Measurements from ENCODE around the gene RAI1. TPM values are rescaled to one million over a fixed set of nuclear protein-coding genes. Genes with fewer than 3 reads are reported as not detected.

RAI1 gene
- total RNA-seq, 1 experiment from 2014 or later: 86.3 TPM

GRCh38 chr17:17741349-17742023, 60.2 kb downstream of the RAI1 start:
- intact Hi-C loops (cut with micrococcal nuclease; ENCODE audit: unreplicated experiment): no loop called here

GRCh38 chr17:17742133-17742621, 60.9 kb downstream of the RAI1 start:
- Histone ChIP-seq H3K27me3 (ENCODE audit: insufficient read depth, low read depth) (no peaks in the 10 kb centered on the region), H3K4me3 (no peak overlapping the region), H3K79me2 (ENCODE audit: low read depth) (peaks cover 92% of the 10 kb centered on the region), H3K4me2 (no peak overlapping the region), H3F3A (ENCODE audit: insufficient read depth, low read depth) (peaks cover 26% of the 10 kb centered on the region; the same call in 1 of the 2 replicates), H3K9me3 (ENCODE audit: insufficient read depth, low read depth) (no peaks in the 10 kb centered on the region), H3K4me1 (replicated peaks; ENCODE audit: insufficient read depth) (peaks cover 46% of the 10 kb centered on the region), H3K9me2 (ENCODE audit: insufficient read depth) (no peaks in the 10 kb centered on the region), H2AFZ (no peak overlapping the region), H3K36me3 (ENCODE audit: low read depth) (no peaks in the 10 kb centered on the region), H3K27ac (no peak overlapping the region), H4K20me1 (ENCODE audit: insufficient read depth) (peaks cover 55% of the 10 kb centered on the region)
- intact Hi-C loops (cut with micrococcal nuclease; ENCODE audit: unreplicated experiment): no loop called here
- TF ChIP-seq CTCF (conservative IDR thresholded peaks at IDR 0.05) (no peak), EZH2 (IDR thresholded peaks at IDR 0.05; ENCODE audit: low read depth) (no peak)
- no peak for DNase-seq
- ChIA-PET CTCF (interaction anchor here (0.6 kb wide), 1 partner anchor 47 kb away, joined by 3 read pairs; no protein-coding TSS in a partner anchor), POLR2A (ENCODE audit: unreplicated experiment) (no interaction called here)
- BruUV-seq (replicated peaks): no TSS peak

More at GRCh38 chr17:17741349-17742023, 60.2 kb downstream of the RAI1 start:
- DNase-seq: no peak
- no peak overlapping the region for H2AFZ ChIP-seq
- no peak for TF ChIP-seq CTCF (conservative IDR thresholded peaks at IDR 0.05)
- no peak for TF ChIP-seq EZH2 (IDR thresholded peaks at IDR 0.05; ENCODE audit: low read depth)
- H3K79me2 ChIP-seq (ENCODE audit: low read depth): peaks cover 94% of the 10 kb centered on the region
- H4K20me1 ChIP-seq (ENCODE audit: insufficient read depth): peaks cover 49% of the 10 kb centered on the region
- no peak overlapping the region for H3K4me2 ChIP-seq
- no peak overlapping the region for H3K27ac ChIP-seq
- peaks cover 53% of the 10 kb centered on the region for H3K4me1 ChIP-seq (replicated peaks; ENCODE audit: insufficient read depth)
- no peaks in the 10 kb centered on the region for H3K27me3 ChIP-seq (ENCODE audit: insufficient read depth, low read depth)
- H3K36me3 ChIP-seq (ENCODE audit: low read depth): no peaks in the 10 kb centered on the region
- H3F3A ChIP-seq (ENCODE audit: insufficient read depth, low read depth): peaks cover 28% of the 10 kb centered on the region; the same call in 1 of the 2 replicates
- H3K4me3 ChIP-seq: no peak overlapping the region
- CTCF ChIA-PET: no interaction called here
- no peaks in the 10 kb centered on the region for H3K9me2 ChIP-seq (ENCODE audit: insufficient read depth)
- H3K9me3 ChIP-seq (ENCODE audit: insufficient read depth, low read depth): no peaks in the 10 kb centered on the region
- no TSS peak for BruUV-seq (replicated peaks)
- POLR2A ChIA-PET (ENCODE audit: unreplicated experiment): no interaction called here

GRCh38 chr17:17742688-17743390, 61.6 kb downstream of the RAI1 start:
- intact Hi-C loops (cut with micrococcal nuclease; ENCODE audit: unreplicated experiment): no loop called here
- peaks cover 59% of the 10 kb centered on the region for H4K20me1 ChIP-seq (ENCODE audit: insufficient read depth)
- H3K4me3 ChIP-seq: no peak overlapping the region
- peaks cover 90% of the 10 kb centered on the region for H3K79me2 ChIP-seq (ENCODE audit: low read depth)
- peaks cover 27% of the 10 kb centered on the region; the same call in 1 of the 2 replicates for H3F3A ChIP-seq (ENCODE audit: insufficient read depth, low read depth)
- H3K27me3 ChIP-seq (ENCODE audit: insufficient read depth, low read depth): no peaks in the 10 kb centered on the region
- no peaks in the 10 kb centered on the region for H3K9me2 ChIP-seq (ENCODE audit: insufficient read depth)
- no peak for DNase-seq
- no TSS peak for BruUV-seq (replicated peaks)
- CTCF ChIA-PET: interaction anchor here (0.6 kb wide), 1 partner anchor 48 kb away, joined by 3 read pairs; no protein-coding TSS in a partner anchor
- H3K4me1 ChIP-seq (replicated peaks; ENCODE audit: insufficient read depth): peaks cover 39% of the 10 kb centered on the region
- POLR2A ChIA-PET (ENCODE audit: unreplicated experiment): no interaction called here
- H2AFZ ChIP-seq: no peak overlapping the region
- no peak overlapping the region for H3K4me2 ChIP-seq
- no peak for TF ChIP-seq EZH2 (IDR thresholded peaks at IDR 0.05; ENCODE audit: low read depth)
- no peak overlapping the region for H3K27ac ChIP-seq
- no peaks in the 10 kb centered on the region for H3K9me3 ChIP-seq (ENCODE audit: insufficient read depth, low read depth)
- H3K36me3 ChIP-seq (ENCODE audit: low read depth): no peaks in the 10 kb centered on the region

Data from PC-9 (cell line).